Activated gamma-delta T cell (primary cell): ENCODE results near the gene MAST4.
"Not testable (repeated sequence)": the region's sequence is repeated elsewhere in the genome, so short reads cannot be mapped to it uniquely, and the experiment has no call there.

Experiments
- DNase-seq: peaks from one replicate; lab custom pipeline; 2025; lab: John Stamatoyannopoulos, UW

The MAST4 gene

DNA sequence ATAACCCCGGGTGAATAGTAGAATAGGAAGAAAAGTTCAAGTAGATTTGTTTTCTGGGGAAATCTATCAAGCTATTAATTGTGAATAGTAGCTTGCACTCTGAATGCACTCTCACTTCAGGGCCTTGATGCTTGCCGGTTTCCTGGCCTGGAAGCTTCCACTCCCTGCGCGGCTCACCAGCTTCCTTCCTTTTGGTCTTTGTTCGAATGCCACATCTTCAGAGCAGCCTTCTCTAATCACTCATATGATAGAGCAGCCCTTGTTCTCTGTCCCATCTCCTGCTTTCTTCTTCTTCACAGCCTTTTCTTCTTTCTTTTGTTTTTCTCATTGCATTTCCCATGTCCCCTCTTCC is 146.7 kb downstream of the MAST4 start:
- DNase-seq: no peak

DNA sequence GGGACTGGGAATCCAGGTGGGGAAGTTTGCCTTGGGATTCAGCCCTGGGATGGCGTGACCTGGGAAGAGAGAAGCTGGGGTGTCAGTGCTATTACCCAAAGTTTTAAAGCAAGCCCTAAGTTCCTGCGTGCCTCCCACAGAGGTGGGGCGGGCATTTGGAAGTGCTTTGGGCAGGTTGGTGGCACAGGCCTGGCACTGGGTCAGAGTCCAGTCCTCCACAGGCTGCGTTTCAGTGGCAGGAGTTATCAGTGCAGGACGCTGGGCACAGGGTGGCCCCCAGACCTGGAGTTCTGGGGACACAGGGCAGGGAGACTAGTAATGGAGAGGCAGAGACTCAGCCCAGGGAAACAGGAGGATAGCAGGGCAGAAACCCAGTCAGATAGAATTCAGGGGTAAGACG is 147.2 kb downstream of the MAST4 start:
- no peak for DNase-seq

DNA sequence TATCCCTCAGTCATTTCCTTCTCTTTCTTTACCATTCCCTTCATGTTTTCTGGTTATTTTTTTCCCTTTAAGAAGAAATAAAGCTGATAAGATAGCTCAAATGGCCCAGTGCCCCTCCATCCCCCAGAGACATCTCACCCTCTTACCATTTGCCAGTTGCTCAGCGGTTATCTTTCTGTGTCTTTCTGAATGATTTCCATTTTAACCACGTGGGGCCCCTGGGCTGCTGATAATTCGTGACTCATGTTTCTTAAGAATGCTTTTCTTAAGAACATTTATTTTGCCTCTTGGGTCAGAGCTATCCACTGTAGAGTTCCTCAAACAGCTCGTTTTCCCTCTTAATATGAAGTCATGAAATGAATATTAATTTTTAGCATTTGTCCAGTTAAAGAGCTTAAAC is 147.8 kb downstream of the MAST4 start:
- no peak for DNase-seq

DNA sequence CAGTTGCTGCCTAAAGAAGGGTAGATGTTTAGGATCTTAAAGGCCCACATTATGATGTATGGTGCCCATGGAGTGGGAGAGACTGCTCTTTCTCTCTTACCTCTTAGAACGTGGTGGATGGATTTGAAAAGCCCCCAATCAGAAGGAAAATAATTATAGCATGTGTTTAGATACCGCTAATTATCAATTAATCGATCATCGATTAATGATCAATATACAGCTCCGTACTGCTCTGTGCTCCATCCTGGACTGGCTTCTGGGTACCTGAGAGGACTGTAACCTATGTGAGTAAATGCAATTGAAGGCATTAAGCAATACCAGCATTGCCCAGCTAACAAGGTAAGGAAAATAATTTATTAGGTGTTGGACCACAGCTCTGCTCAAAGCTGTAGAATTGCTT is 149.1 kb downstream of the MAST4 start:
- DNase-seq: no peak

DNA sequence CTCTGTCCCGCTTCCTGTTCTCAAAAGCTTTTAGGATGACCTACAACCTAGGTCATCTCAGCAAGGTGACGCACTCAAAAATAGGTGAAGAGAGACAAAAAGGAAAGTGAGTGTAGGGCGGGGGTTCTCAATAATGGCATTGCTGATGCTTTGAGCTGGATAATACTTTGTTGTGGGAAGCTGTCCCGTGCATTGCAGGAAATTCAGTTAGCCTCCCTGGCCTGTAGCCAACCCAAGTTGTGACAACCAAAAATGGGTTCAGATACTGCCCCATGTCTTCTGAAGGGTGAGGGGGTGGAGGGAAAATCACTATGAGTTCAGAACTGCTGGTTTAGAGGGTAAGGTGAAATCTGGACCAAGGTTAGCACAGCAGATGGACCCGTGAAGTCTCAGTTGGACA is 151.4 kb downstream of the MAST4 start:
- DNase-seq: no peak

DNA sequence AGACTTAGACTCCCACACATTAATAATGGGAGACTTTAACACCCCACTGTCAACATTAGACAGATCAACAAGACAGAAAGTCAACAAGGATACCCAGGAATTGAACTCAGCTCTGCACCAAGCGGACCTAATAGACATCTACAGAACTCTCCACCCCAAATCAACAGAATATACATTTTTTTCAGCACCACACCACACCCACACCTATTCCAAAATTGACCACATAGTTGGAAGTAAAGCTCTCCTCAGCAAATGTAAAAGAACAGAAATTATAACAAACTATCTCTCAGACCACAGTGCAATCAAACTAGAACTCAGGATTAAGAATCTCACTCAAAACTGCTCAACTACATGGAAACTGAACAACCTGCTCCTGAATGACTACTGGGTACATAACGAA is 156.5 kb downstream of the MAST4 start:
- DNase-seq: not testable (repeated sequence)

DNA sequence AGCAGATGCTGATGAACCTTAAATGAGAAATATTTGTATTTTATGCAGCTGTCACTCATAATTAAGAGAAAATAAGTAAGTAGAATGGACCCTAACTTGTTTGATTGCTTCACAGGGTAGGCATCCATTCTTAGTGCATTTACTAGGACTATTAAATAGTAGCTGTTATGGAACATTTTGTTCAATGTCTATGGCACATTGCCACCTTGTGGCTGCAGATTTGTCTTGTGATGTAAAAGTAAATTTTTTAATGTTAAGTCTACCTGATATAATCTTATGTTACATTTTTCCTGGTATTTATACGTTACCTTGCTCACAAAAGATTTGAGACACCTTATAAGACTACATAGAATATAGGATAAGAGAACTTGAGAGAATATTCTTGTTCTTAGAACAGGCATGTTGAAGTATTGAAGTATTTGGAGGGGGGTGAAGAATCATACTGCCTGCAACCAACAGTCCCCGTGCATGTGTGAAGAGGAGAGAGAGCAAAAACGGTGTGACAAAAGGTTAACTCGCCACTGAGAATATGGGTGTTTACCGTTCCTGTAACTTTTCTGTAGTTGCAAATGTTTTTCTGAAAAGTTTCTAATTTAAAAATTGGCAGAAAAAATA is 161.1 kb downstream of the MAST4 start:
- DNase-seq: no peak

DNA sequence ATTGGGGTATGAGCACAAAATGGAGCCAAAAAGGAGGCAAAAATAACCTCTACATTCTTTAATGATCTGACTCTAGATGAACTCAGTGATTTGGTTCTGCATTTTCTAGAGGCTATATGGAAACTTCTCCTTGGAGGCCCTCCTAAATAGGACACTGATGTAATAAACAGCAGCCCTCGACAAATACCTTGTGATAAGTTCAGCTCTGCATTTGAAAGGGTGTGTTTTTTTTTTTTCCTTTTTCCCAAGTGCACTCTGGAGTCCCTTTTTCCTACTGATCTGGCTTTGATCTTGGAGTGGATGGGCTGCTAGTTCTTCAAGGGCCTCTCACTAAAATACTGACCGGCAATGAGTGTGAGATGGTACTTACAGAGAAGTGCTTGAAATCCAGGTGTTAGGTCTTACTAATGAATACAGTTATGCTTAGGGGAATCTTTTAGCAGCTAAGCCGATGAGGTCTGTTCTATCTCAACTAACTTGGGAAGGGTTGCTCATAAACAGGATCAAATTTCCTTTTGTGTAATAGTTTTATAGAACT is 161.7 kb downstream of the MAST4 start:
- DNase-seq: no peak

DNA sequence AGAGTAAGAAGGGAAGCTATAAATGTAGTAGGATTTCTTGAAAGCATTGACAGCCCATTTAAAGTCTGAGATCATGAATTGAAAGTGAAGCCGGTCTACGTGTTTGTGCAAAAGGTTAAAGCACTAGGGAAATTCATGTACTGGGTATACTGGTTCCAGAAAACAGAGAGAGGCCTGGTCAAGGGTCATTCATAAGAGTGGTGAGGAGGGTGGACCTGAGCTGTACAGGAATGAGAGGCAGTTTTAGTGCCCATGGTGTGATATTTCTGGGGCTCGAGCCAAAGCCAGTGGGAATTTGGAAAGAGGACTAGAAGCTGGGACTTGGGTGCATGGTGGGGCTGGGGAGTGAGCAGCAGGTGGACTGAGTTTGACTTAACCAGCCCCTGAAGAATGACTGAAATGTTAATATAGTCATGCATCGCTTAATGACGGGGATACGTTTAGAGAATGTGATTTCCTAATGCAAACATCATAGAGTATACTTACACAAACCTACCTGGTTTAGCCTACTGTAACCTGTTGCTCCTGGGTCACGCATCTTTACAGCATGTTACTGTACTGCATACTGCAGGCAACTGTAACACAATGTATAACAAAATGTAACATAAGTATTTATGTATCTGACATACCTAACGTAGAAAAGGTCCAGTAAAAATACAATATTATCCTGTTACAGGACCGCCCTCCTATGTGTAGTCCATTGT is 173.0 kb downstream of the MAST4 start:
- DNase-seq: no peak

DNA sequence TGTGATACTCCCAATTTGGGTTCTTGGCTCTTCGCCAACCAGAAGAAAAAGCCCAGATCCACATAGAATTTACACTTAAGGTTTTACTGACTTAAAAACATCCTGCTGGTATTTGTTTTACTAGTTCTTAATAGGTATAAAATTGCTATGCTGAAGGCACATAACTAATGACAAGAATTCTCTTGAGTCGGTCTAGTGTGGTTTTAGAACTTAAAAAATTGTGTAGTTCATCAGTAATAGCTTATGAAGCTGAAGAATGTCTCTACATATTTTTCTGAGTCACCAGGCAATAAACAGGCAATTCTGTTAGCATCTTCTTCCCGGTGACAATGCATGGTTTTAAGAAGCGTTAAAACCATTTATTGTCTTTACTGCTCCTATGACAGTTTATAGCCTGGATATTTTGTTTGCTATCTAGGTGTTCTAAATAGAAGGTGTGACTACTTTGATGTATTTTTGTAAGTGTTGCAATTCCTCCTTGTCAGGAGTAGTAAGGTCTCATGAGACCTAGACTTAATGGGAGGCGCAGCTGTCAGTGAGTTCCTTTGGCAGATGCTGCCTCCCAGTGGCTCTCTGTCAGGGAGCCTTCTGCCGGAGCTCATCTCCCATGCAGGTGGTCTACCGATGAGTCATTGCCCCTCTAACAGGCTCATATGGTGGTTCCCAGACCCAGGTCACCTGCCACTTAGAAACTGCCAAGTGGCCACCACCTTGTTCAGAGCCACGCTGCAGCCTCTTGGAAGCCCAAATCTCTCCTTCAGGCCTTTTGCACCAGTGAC is 173.8 kb downstream of the MAST4 start:
- DNase-seq: no peak

DNA sequence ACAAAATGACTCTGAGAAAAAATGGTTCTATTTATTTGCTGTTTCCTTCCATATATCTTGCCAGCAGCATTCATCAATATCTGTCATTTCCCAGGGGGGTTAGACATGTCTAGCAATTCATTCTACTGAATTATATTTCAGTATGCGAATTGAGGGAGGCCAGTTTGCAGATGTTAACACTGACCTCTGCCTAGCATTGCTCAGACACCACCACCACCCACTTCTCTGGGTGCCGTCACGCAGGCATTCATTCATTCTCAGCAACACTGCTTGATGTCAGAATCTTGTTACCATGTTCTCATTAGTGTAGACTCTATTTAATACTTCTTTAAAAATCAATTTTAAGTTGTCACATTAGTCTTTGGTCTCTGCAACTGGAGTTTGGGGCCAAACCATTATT is 181.7 kb downstream of the MAST4 start:
- no peak for DNase-seq

DNA sequence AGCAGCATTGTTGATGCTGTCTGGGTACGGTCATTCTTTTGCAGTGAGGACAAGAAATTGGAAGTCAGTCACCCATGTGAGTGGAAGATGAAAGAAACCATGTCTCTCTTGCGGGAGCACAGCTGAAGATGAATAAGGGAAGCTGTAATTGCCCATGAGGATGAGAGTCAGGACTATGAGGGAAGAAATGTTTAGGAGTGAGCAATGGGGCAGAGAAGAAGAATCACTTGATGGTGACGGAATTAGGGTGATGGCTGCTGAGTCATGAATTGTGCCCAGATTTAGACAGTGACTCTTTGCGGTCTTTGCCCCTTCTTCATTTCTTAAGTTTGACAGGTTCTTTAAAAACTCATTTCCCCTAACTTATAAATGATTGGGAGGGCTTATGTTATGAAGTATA is 183.3 kb downstream of the MAST4 start:
- no peak for DNase-seq

DNA sequence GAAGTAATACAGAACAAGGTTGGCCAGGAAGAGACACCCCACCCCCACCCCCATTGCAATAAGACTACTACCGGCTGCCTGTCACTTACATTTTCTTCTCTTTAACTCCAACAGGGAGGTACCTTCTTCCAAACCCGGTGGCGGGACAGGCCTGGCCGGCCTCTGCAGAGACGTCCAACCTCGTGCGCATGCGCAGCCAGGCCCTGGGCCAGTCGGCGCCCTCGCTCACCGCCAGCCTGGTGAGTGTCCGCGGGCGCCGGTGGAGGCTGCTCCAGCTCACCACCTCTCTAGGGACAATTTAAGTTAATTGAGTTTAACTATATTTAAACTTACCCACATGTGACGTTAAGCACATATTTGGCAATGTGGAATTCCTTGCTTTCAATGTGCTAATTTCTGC is 192.4 kb downstream of the MAST4 start:
- no peak for DNase-seq

DNA sequence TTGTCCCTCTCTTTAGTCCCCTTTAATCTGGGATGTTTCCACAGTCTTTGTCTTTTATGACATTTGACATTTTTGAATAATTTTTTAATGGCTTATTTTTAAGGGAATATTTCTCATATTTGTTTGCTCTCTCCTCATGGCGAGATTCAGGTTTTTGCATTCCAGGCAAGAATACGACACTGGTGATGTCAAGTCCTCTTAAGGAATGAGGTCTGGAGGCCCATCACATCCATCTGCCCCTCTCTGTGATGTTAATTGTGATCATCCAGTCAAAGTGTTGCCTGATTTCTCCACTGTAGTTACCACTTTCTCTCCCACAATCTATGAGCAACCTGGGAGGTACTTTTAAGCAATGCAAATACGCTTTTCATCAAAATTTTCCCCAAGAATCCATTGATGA is 193.2 kb downstream of the MAST4 start:
- DNase-seq: no peak

DNA sequence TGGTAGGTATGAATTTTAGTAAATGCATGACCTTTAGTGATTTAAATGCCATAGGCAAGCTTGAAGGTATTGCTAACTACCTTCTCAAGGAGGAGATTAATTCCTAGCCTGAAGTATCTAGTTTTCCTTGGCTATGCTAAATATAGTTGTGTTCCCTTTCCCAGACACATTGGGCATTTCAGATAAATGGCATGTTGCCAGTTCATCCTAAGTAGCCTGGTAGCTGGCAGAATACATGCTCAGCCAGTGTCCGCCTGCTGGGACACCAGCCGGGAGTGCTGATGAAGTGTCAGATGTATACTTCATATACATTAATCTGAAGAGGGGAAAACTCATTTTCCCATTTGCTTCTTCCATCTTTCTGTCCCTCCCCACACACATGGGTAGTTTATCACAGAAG is 196.9 kb downstream of the MAST4 start:
- DNase-seq: no peak

DNA sequence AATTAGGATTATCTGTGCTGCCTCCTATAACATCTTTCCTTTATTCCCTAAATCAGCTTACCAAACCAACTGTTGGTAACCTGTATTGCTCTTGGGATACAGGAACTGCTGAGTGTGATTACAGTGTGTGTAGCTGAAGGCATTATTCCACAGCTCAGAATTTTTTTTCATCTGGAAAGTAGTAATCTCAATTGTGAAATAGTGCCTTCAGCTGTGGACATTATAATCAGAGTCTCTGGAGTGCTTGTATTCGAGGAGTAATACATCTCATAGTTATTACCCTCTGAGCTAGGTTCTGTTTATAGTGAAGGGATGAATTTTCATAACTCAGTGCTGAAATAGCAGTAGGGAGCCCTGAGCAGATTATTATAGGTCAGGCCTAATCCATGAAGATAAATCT is 199.5 kb downstream of the MAST4 start:
- no peak for DNase-seq

DNA sequence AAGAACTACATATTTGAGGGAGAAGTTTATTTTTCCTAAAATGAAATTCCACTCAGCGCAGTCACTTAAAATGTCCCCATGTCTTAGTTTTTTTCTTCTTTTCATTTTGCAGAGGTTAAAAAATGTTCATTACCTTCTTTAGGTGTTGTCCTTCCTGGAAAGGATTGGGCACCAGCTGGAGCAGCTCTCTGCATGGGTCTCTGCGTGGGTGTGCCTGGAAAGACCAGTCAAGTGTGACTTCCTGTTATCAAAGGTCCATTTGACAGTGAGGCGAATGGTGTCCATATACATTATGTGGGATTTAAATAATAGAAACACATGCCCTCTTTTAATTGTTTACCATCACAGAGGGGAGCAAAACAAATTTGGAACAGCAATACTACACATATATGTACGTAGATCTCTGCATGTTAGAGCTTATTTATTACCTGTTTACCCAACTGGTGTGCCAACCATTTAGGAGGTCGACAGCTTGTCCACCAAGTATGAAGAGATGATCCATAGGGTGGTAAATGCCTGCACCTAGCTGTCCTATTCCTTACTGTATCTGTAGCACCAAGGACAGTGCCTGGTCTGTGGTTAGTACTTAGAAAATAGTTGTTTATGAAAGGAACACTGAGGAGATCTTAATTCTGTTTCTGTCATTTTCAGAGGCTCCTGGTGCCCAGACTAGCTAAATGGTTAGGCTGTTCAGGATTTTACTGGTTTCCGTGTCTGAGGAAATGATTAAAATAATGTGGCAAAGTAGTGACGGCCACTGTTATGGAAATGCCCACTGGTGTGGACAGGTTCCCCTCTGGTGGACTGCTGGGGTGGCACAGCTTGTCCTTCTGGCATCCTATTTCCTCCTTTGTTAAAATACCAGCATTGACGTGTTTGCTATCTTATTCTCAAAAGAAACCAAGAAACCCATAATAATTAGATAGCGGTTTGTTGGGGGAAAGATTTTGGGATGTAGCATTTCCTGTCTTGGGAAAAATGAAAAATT is 200.4 kb downstream of the MAST4 start:
- DNase-seq: no peak

DNA sequence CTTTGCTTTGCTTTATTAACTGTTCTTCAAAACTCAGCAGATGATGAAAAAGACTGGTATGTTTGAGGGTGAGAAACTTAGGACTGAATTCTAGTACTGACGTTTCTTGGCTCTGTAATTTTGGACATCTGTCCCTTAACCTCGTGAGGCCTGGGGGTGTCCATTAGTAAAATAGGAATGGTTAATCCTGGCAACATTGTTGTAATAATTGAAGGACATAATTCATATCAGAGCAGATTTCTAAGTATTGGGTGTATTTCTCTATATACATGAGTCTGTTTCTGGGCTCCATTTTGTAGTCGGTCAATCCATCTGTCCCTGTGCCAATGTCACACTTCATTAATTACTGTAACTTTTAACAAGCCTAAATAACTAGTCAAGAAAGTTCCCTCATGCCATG is 206.7 kb downstream of the MAST4 start:
- no peak for DNase-seq

DNA sequence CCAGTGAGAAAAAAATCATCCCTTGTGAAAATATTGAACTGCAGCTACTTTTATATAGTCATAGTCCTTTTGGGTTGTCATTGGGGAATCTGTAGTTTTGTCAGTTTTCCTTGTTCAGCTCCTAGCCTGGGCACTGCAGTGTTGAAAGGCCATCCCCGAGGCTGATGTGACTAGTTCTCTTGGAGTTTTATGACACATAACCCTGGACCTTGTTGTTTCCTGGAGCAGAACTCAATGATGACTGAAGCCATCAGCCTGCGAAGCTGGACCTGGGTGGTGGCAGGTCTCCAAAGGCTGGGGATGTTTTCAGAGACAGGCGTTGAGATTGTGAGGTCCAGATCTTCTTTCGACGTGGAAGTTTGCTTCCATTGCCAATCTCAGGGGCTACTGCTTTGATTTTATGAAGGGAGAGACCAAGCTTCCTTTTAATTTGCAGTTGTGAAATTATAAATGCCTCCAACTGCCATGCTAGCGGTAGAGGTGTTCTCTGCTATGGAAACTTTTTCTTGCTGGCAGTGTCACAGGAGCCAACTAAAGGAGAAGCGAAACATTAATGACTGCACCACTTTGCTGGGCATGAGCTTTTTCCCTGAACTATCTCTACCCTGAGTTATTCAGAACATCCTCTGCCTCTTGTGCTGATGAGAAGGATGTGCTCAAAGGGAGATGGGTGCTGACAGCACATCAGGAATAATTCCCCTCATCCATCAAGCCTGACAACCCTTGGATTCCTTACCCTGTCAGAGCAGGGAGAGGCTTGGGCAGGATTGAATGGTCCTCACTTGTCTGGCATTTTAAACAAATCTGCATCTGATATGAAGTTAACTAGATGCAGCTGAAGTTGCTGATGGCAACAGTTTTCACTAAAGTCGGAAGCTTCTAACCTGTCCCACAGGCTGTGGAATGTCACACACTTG is 209.6 kb downstream of the MAST4 start:
- DNase-seq: no peak

DNA sequence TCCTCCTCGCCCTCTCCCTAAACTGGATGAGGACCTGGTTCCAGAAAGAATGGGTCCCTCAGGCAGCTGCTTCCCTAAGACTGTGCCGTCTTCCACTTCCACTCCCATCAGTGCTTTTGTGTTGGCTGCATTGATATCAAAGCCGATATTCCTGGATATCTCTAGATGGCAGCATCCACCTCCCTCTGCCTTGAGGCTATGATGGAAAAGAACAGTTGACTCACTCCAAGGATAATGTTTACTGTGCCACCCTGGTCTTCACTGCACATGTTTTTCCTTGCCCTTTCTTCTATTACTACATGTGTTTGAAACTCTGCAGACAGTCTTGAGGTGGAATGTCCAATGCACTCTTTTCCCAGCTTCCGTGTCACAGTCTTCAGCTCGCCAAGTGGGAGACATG is 211.6 kb downstream of the MAST4 start:
- DNase-seq: no peak

DNA sequence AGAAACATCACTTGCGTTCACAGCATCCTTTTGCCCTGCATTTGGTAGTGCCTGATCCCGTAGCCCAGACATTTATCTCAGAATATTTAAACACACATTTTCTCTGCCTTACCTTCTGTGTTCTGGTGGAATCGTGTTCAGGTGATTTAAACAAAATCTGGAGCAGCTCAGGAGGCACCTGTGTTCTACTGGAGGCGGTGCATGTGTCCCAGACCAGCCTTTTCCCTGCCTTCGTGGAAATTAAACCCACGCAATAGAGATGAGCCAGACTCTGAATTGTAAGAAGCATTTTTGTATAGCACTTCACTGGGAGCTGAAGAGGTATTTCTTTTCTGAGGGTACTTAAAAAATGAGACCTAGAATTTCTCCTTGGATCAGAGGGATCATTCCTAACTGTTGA is 212.5 kb downstream of the MAST4 start:
- no peak for DNase-seq
